HEK293 (cell line): ENCODE results near the gene SH3BGR.

Source experiments
- CTCF ChIA-PET: fragments of 350-600 bp; formaldehyde crosslinking; extraction: SDS; loops from one replicate; lab custom pipeline; 2021; ENCODE audit warnings: antibody characterized with exemption; lab: Yijun Ruan, JAX
- POLR2A ChIA-PET: fragments of 300-600 bp; formaldehyde crosslinking; extraction: SDS; loops from one replicate; lab custom pipeline; 2020; ENCODE audit warnings: antibody characterized with exemption, inconsistent platforms; lab: Yijun Ruan, JAX
- H3K27ac ChIP-seq: fragments of 200-500 bp; sonication (Bioruptor generic); 2 replicates; pipeline ENCODE4 v1.5.1; 2014; ENCODE audit warnings: low read depth, low read length, control low read depth, inconsistent platforms; ENCODE audit errors: extremely low read depth
- H3K36me3 ChIP-seq, 2 experiments: fragments of 200-500 bp in 1 of 2; sonication (Bioruptor generic) in 1 of 2; 1 replicate in 1 of 2; 2 replicates in 1 of 2; pipeline ENCODE4 v1.5.1; 2014 to 2017; ENCODE audit warnings: inconsistent platforms in 2 of 2, low read length in 2 of 2; ENCODE audit not compliant: control insufficient read depth in 2 of 2, insufficient read depth in 1 of 2
- H3K4me1 ChIP-seq: fragments of 200-500 bp; sonication (Bioruptor generic); 2 replicates; pipeline ENCODE4 v1.5.1; 2014; ENCODE audit warnings: mild to moderate bottlenecking, low read length, inconsistent platforms; ENCODE audit not compliant: control insufficient read depth, insufficient read depth
- H3K4me3 ChIP-seq: 2 replicates; pipeline ENCODE4 v1.5.1; 2011; ENCODE audit warnings: low read depth, mild to moderate bottlenecking, control low read depth, low read length, moderate library complexity
- H3K9me3 ChIP-seq: fragments of 200-500 bp; sonication (Bioruptor generic); 2 replicates; pipeline ENCODE4 v1.5.1; 2014; ENCODE audit warnings: low read depth, low read length, inconsistent platforms; ENCODE audit not compliant: control insufficient read depth, insufficient read depth
- ZBTB8A ChIP-seq: fragments of 450-650 bp; formaldehyde crosslinking; IDR thresholded peaks from 2 replicates; pipeline ENCODE4 v1.5.1; 2016; ENCODE audit warnings: missing biosample characterization, missing genetic modification characterization
- ZNF202 ChIP-seq: fragments of 450-650 bp; formaldehyde crosslinking; IDR thresholded peaks from 2 replicates; pipeline ENCODE4 v1.5.1; 2016; ENCODE audit warnings: missing biosample characterization, missing genetic modification characterization, borderline replicate concordance
- ZNF391 ChIP-seq: fragments of 450-650 bp; formaldehyde crosslinking; IDR thresholded peaks from 2 replicates; pipeline ENCODE4 v1.5.1; 2016; ENCODE audit warnings: low read depth, missing biosample characterization, missing genetic modification characterization, borderline replicate concordance
- ZNF510 ChIP-seq: fragments of 450-650 bp; formaldehyde crosslinking; IDR thresholded peaks from 2 replicates; pipeline ENCODE4 v1.5.1; 2018; ENCODE audit warnings: mild to moderate bottlenecking, missing genetic modification characterization, missing biosample characterization; ENCODE audit not compliant: insufficient replicate concordance
- ZNF585B ChIP-seq: fragments of 450-650 bp; formaldehyde crosslinking; IDR thresholded peaks from 2 replicates; pipeline ENCODE4 v1.5.1; 2016; ENCODE audit warnings: missing biosample characterization, missing genetic modification characterization
- ZNF596 ChIP-seq: fragments of 450-650 bp; IDR thresholded peaks from 2 replicates; pipeline ENCODE4 v1.5.0; 2018; ENCODE audit warnings: missing biosample characterization, mild to moderate bottlenecking, missing genetic modification characterization, moderate library complexity
- ZNF629 ChIP-seq: fragments of 450-650 bp; formaldehyde crosslinking; IDR thresholded peaks from 2 replicates; pipeline ENCODE4 v1.5.1; 2017; ENCODE audit warnings: missing biosample characterization, missing genetic modification characterization
- ZNF664 ChIP-seq: fragments of 450-650 bp; formaldehyde crosslinking; IDR thresholded peaks from 2 replicates; pipeline ENCODE4 v1.5.1; 2016; ENCODE audit warnings: missing biosample characterization, missing genetic modification characterization
- ZNF843 ChIP-seq: fragments of 450-650 bp; formaldehyde crosslinking; IDR thresholded peaks from 2 replicates; pipeline ENCODE4 v1.5.1; 2016; ENCODE audit warnings: missing biosample characterization, missing genetic modification characterization
- ZSCAN23 ChIP-seq: fragments of 450-650 bp; formaldehyde crosslinking; IDR thresholded peaks from 2 replicates; pipeline ENCODE4 v1.5.1; 2016; ENCODE audit warnings: missing biosample characterization, missing genetic modification characterization
- TF ChIP-seq, protein P1 (sequence below): fragments of 450-650 bp; formaldehyde crosslinking; IDR thresholded peaks from 2 replicates; pipeline ENCODE4 v1.5.1; 2016; ENCODE audit warnings: missing biosample characterization, missing genetic modification characterization
- TF ChIP-seq, protein P2 (sequence below): fragments of 450-650 bp; formaldehyde crosslinking; IDR thresholded peaks from 2 replicates; pipeline ENCODE4 v1.5.0; 2017; ENCODE audit warnings: missing biosample characterization, missing genetic modification characterization, borderline replicate concordance
- TF ChIP-seq, protein P3 (sequence below): fragments of 450-650 bp; formaldehyde crosslinking; IDR thresholded peaks from 2 replicates; pipeline ENCODE4 v1.5.1; 2016; ENCODE audit warnings: missing biosample characterization, missing genetic modification characterization, borderline replicate concordance
- TF ChIP-seq, protein P4 (sequence below): fragments of 450-650 bp; formaldehyde crosslinking; IDR thresholded peaks from 2 replicates; pipeline ENCODE4 v1.5.1; 2016; ENCODE audit warnings: missing biosample characterization, missing genetic modification characterization

Gene SH3BGR

DNA sequence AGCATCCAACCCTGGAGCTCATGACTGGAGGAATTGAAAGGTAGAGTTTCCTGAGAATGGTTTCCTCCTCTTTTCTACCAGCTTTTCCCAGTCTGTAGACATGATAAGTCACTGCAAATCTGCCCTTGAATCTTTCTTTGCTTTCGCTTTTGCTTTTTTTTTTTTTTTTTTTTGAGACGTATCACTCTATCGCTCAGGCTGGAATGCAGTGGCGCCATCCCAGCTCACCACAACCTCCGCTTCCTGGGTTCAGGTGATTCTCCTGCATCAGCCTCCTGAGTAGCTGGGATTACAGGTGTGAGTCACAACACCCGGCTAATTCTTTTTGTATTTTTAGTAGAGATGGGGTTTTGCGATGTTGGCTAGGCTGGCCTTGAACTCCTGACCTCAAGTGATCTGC is 4.5 kb upstream of the SH3BGR start:
- CTCF ChIA-PET = interaction anchor here (1.3 kb wide), 1 partner anchor 9 kb away, joined by 4 read pairs; no protein-coding TSS in a partner anchor
- Histone ChIP-seq H3K27ac (no peak overlapping the region), H3K36me3 (no peaks in the 10 kb centered on the region), H3K4me3 (no peak overlapping the region), H3K9me3 (no peaks in the 10 kb centered on the region), H3K4me1 (peaks cover 16% of the 10 kb centered on the region)
- POLR2A ChIA-PET = interaction anchor here (0.6 kb wide), 1 partner anchor 26 kb away, joined by 3 read pairs; no protein-coding TSS in a partner anchor
- TF ChIP-seq, protein P1, sequence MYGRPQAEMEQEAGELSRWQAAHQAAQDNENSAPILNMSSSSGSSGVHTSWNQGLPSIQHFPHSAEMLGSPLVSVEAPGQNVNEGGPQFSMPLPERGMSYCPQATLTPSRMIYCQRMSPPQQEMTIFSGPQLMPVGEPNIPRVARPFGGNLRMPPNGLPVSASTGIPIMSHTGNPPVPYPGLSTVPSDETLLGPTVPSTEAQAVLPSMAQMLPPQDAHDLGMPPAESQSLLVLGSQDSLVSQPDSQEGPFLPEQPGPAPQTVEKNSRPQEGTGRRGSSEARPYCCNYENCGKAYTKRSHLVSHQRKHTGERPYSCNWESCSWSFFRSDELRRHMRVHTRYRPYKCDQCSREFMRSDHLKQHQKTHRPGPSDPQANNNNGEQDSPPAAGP (tag by site-specific recombination) = no peak
- TF ChIP-seq, protein P2, sequence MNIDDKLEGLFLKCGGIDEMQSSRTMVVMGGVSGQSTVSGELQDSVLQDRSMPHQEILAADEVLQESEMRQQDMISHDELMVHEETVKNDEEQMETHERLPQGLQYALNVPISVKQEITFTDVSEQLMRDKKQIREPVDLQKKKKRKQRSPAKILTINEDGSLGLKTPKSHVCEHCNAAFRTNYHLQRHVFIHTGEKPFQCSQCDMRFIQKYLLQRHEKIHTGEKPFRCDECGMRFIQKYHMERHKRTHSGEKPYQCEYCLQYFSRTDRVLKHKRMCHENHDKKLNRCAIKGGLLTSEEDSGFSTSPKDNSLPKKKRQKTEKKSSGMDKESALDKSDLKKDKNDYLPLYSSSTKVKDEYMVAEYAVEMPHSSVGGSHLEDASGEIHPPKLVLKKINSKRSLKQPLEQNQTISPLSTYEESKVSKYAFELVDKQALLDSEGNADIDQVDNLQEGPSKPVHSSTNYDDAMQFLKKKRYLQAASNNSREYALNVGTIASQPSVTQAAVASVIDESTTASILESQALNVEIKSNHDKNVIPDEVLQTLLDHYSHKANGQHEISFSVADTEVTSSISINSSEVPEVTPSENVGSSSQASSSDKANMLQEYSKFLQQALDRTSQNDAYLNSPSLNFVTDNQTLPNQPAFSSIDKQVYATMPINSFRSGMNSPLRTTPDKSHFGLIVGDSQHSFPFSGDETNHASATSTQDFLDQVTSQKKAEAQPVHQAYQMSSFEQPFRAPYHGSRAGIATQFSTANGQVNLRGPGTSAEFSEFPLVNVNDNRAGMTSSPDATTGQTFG = no peak
- TF ChIP-seq, protein P3, sequence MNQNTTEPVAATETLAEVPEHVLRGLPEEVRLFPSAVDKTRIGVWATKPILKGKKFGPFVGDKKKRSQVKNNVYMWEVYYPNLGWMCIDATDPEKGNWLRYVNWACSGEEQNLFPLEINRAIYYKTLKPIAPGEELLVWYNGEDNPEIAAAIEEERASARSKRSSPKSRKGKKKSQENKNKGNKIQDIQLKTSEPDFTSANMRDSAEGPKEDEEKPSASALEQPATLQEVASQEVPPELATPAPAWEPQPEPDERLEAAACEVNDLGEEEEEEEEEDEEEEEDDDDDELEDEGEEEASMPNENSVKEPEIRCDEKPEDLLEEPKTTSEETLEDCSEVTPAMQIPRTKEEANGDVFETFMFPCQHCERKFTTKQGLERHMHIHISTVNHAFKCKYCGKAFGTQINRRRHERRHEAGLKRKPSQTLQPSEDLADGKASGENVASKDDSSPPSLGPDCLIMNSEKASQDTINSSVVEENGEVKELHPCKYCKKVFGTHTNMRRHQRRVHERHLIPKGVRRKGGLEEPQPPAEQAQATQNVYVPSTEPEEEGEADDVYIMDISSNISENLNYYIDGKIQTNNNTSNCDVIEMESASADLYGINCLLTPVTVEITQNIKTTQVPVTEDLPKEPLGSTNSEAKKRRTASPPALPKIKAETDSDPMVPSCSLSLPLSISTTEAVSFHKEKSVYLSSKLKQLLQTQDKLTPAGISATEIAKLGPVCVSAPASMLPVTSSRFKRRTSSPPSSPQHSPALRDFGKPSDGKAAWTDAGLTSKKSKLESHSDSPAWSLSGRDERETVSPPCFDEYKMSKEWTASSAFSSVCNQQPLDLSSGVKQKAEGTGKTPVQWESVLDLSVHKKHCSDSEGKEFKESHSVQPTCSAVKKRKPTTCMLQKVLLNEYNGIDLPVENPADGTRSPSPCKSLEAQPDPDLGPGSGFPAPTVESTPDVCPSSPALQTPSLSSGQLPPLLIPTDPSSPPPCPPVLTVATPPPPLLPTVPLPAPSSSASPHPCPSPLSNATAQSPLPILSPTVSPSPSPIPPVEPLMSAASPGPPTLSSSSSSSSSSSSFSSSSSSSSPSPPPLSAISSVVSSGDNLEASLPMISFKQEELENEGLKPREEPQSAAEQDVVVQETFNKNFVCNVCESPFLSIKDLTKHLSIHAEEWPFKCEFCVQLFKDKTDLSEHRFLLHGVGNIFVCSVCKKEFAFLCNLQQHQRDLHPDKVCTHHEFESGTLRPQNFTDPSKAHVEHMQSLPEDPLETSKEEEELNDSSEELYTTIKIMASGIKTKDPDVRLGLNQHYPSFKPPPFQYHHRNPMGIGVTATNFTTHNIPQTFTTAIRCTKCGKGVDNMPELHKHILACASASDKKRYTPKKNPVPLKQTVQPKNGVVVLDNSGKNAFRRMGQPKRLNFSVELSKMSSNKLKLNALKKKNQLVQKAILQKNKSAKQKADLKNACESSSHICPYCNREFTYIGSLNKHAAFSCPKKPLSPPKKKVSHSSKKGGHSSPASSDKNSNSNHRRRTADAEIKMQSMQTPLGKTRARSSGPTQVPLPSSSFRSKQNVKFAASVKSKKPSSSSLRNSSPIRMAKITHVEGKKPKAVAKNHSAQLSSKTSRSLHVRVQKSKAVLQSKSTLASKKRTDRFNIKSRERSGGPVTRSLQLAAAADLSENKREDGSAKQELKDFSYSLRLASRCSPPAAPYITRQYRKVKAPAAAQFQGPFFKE = no peak
- TF ChIP-seq ZNF664 (tag by site-specific recombination) = no peak
- no peak for TF ChIP-seq ZSCAN23 (tag by site-specific recombination)
- TF ChIP-seq ZNF596 (tag by site-specific recombination) = no peak
- TF ChIP-seq ZNF629 (tag by site-specific recombination) = no peak
- no peak for TF ChIP-seq ZNF391
- TF ChIP-seq ZNF510 (tag by site-specific recombination) = no peak
- no peak for TF ChIP-seq ZBTB8A (tag by site-specific recombination)
- TF ChIP-seq, protein P4, sequence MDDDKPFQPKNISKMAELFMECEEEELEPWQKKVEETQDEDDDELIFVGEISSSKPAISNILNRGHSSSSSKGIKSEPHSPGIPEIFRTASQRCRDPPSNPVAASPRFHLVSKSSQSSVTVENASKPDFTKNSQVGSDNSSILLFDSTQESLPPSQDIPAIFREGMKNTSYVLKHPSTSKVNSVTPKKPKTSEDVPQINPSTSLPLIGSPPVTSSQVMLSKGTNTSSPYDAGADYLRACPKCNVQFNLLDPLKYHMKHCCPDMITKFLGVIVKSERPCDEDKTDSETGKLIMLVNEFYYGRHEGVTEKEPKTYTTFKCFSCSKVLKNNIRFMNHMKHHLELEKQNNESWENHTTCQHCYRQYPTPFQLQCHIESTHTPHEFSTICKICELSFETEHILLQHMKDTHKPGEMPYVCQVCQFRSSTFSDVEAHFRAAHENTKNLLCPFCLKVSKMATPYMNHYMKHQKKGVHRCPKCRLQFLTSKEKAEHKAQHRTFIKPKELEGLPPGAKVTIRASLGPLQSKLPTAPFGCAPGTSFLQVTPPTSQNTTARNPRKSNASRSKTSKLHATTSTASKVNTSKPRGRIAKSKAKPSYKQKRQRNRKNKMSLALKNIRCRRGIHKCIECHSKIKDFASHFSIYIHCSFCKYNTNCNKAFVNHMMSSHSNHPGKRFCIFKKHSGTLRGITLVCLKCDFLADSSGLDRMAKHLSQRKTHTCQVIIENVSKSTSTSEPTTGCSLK (tag by site-specific recombination) = no peak
- no peak for TF ChIP-seq ZNF585B (tag by site-specific recombination)
- no peak for TF ChIP-seq ZNF202 (tag by site-specific recombination)
- no peak for TF ChIP-seq ZNF843 (tag by site-specific recombination)
